HFFc6 (cell line): ENCODE data around the gene EHBP1L1. TPM values are rescaled to one million over a fixed set of nuclear protein-coding genes. Genes with fewer than 3 reads are reported as not detected.
"Not testable (repeated sequence)": the region's sequence is repeated elsewhere in the genome, so short reads cannot be mapped to it uniquely, and the experiment has no call there.

Experiments used
- DNase-seq: peaks from one replicate; pipeline ENCODE4 v3.0.0-alpha.2; 2018
- H3K27ac Mint-ChIP-seq: 2 replicates; pipeline ENCODE4 v1.8.0; 2020; ENCODE audit warnings: mild to moderate bottlenecking, mixed read lengths
- H3K27me3 Mint-ChIP-seq: 2 replicates; pipeline ENCODE4 v1.8.0; 2021; ENCODE audit warnings: mild to moderate bottlenecking, moderate library complexity, mixed read lengths; ENCODE audit not compliant: insufficient read depth
- H3K36me3 Mint-ChIP-seq: 2 replicates; pipeline ENCODE4 v1.8.0; 2021; ENCODE audit warnings: low read depth, mixed read lengths
- H3K4me1 Mint-ChIP-seq: 2 replicates; pipeline ENCODE4 v1.8.0; 2020; ENCODE audit warnings: low read depth, mixed read lengths
- H3K4me3 Mint-ChIP-seq: 2 replicates; pipeline ENCODE4 v1.8.0; 2020; ENCODE audit warnings: mild to moderate bottlenecking, moderate library complexity, mixed read lengths
- H3K9me3 Mint-ChIP-seq: 2 replicates; pipeline ENCODE4 v1.8.0; 2020; ENCODE audit warnings: mild to moderate bottlenecking, mixed read lengths
- CTCF ChIP-seq: fragments of 200-600 bp; sonication (generic); IDR thresholded peaks from 2 replicates; pipeline ENCODE4 v1.5.0; 2021; ENCODE audit warnings: antibody characterized with exemption, mild to moderate bottlenecking
- total RNA-seq, 6 experiments: library from RNA; stranded (reverse); fragmentation: NEBNext Ultra II Directional; extraction: Animal tissue kit (Norgen Biotek cat#: 25700); gene quantifications; 2 replicates in 1 of 6; 3 replicates in 5 of 6; pipeline ENCODE4 v1.2.3, GENCODE V29; 2021

Gene EHBP1L1
- total RNA-seq, 6 experiments from 2014 or later = 47.5 to 69.3 (median 61.3) TPM

GRCh38 chr11:65560555-65561418 lies 15.1 kb upstream of the EHBP1L1 start:
- H3K27ac Mint-ChIP-seq = peak overlapping the region; percentile 90
- H3K36me3 Mint-ChIP-seq = peaks cover 4% of the 10 kb centered on the region; the same call in 1 of the 2 replicates
- H3K9me3 Mint-ChIP-seq = no peaks in the 10 kb centered on the region
- TF ChIP-seq CTCF = no peak
- peak overlapping the region; percentile 57 for H3K4me3 Mint-ChIP-seq
- no peak for DNase-seq
- H3K4me1 Mint-ChIP-seq = peaks cover 55% of the 10 kb centered on the region
- peaks cover 2% of the 10 kb centered on the region; the same call in 1 of the 2 replicates for H3K27me3 Mint-ChIP-seq

GRCh38 chr11:65562020-65562419 lies 13.8 kb upstream of the EHBP1L1 start:
- TF ChIP-seq CTCF = no peak
- Mint-ChIP-seq H3K36me3 (no peaks in the 10 kb centered on the region), H3K27me3 (peaks cover 3% of the 10 kb centered on the region; the same call in 1 of the 2 replicates), H3K4me3 (no peak overlapping the region), H3K9me3 (no peaks in the 10 kb centered on the region), H3K27ac (no peak overlapping the region), H3K4me1 (peaks cover 52% of the 10 kb centered on the region)
- DNase-seq = no peak

- Mint-ChIP-seq H3K27ac (no peak overlapping the region), H3K9me3 (no peaks in the 10 kb centered on the region), H3K27me3 (peaks cover 3% of the 10 kb centered on the region; the same call in 1 of the 2 replicates), H3K4me3 (no peak overlapping the region), H3K4me1 (peaks cover 46% of the 10 kb centered on the region), H3K36me3 (no peaks in the 10 kb centered on the region)
- no peak for DNase-seq
- TF ChIP-seq CTCF = no peak
These were observed 13.1 kb upstream of the EHBP1L1 start for GRCh38 chr11:65562788-65563187.

- Mint-ChIP-seq H3K9me3 (no peaks in the 10 kb centered on the region), H3K27ac (no peak overlapping the region), H3K4me1 (peaks cover 55% of the 10 kb centered on the region), H3K27me3 (peaks cover 3% of the 10 kb centered on the region; the same call in 1 of the 2 replicates), H3K4me3 (no peak overlapping the region), H3K36me3 (peaks cover 4% of the 10 kb centered on the region; the same call in 1 of the 2 replicates)
- DNase-seq = no peak
- no peak for TF ChIP-seq CTCF
These were observed 12.3 kb upstream of the EHBP1L1 start for GRCh38 chr11:65563601-65564000.

GRCh38 chr11:65564879-65565559 lies 10.8 kb upstream of the EHBP1L1 start:
- peaks cover 53% of the 10 kb centered on the region for H3K4me1 Mint-ChIP-seq
- not testable (repeated sequence) for H3K27ac Mint-ChIP-seq, DNase-seq, H3K9me3 Mint-ChIP-seq, H3K36me3 Mint-ChIP-seq, H3K27me3 Mint-ChIP-seq, H3K4me3 Mint-ChIP-seq
